Measurements from ENCODE around the gene DYNLT5. TPM values are rescaled to one million over a fixed set of nuclear protein-coding genes. Genes with fewer than 3 reads are reported as not detected.
A peak's percentile ranks its signal among the peaks of the same experiment; 100 is the strongest.
"Not testable (repeated sequence)": the region's sequence is repeated elsewhere in the genome, so short reads cannot be mapped to it uniquely, and the experiment has no call there.

DYNLT5 gene
- polyA plus RNA-seq, 1 donor: 3.2 TPM

DNA sequence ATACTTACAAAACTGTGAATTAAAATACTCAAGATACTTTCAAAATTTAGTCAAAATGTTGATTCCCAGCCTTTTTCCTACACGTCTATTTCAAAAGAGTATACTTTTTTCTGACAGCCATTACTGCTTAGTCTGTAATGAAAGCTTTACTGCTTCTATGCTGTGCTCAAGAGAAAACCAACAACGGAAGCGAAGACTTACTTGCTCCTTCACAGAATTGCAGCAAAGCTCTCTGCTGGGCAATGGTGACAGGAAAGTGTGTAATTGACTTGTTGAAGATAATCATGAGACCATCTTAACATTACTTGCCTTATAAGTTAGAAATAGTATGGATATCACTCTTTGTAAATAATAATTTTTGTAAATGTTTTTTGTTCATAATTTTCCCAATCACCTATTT lies 1.7 kb upstream of the DYNLT5 start:
- no peak for DNase-seq

DNA sequence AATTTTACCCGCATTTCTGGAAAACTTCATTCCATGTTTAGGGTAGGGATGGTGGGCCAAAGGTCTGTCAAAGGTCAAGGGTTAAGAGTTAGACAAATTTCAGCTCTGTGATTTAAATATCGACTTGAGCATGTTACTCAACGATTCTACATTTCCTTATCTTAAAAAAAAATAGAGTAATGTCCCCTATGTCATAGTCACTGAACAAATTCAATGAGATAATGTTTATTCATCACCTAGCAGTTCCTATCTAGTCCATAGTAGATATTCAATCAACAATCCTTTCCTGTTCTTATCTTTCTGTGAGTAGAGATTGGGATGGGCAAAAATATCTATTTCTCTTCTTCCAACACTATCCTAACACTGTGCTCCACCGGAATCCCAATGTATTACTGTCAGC lies 1.1 kb upstream of the DYNLT5 start:
- DNase-seq: no peak

DNA sequence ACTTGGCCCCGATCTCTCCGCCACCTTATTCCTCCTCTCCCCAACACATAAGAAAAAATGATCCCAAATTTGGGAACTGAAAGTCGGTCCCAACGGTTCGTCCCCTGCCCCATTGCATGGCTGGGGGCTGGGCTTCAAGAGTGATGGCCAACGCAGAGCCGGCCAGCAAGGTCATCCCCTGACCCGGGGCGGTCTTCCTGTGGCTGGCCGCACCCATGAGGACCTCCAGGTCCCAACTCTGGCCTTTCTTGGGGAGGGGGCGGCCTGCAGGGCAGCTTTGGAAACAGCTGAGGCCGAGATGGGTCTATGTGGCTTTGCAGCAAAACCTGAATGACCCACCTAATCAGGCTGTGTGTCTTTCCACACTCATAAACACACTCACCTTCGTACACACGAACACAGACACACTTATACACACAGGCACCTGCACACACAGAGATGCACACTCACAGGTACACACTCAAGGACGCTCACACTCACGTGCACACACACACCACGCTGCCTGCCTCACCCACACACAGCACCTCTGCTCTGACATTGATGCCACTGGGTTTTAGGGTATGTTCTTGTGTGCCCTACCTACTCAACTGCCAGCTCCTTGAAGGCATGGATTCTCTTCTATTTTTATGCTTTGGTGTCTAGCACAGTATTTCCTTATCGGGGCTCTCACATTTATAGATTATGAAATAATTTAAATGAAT lies 562 bp downstream of the DYNLT5 start:
- DNase-seq: no peak

DNA sequence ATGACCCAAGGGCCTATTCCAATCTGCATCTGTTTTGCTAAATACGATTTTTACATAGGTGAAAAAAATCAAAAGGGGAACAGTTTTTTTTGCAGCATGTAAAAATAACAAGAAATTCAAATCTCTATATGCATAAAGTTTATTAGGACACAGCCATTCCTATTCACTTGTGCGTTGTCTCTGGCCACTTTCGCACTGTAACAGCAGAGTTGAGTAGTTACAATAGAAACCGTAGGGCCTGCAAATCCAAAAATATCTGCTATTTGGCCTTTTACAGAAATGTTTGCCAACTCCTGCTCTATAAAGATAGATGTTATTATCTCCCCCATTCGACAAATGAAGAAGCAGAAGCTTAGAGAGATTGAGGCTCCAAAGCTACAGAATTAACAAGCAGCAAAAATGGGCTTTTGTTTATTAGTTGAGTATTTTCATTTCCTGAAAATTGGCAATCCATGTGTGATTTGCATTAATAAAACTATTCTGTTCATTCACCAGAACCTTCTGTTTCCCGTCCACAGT lies 5.5 kb downstream of the DYNLT5 start:
- no peak for DNase-seq

DNA sequence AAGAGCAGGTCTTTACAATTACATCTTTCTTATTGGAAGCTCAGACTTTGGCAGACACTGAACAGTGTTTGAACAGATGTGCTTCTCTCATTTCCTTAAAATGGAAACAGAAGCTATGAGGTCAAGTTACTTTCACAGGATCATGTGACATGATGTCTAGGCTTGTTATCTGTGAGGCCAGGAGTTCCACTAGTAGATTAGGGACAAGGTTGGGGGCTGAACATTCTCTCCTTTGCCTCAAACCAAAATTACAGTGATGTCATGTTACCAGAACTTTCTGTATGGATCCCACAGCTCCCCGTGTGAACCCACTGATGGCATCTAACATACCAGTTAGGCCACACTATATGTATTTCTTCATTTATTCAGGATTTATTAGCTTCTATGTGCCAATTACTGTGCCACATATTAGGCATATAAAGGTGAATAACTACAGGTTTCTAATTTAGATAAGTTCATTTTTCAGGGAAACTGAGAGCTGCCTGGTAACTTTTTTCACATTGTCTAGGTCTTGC lies 6.0 kb downstream of the DYNLT5 start:
- no peak for DNase-seq

DNA sequence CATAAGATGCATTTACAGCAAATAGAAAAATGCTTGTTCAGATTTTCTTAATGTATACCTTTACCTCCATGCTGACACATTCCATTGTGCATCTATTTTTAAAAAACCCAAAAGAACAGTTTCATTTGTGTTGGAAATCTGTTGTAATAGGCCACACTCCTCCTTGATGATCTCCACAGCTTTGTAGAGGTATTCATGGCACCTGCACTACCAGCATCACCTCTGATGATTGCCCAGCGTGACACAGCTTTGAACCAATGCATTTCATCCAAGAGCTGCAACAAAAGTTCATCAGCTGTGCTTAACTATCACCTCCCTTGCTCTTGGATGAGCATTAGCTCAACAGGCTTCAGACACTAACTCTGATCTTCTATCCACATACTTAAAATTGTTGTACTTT lies 8.2 kb downstream of the DYNLT5 start:
- DNase-seq: no peak

DNA sequence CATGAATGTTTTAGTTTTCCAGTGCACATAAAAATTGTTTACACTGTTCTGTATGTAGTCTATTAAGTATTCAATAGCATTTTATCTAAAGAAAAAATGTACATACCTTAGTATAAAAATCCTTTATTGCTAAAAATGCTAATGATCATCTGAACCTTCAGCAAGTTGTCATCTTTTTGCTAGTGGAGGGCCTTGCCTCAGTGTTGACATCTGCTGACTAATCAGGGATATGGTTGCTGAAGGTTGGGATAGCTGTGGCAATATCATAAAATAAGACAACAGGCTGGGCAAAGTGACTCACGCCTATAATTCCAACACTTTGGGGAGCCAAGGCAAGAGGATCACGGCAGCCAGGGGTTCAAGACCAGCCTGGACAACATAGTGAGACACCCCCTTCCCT lies 9.0 kb downstream of the DYNLT5 start:
- DNase-seq: no peak

DNA sequence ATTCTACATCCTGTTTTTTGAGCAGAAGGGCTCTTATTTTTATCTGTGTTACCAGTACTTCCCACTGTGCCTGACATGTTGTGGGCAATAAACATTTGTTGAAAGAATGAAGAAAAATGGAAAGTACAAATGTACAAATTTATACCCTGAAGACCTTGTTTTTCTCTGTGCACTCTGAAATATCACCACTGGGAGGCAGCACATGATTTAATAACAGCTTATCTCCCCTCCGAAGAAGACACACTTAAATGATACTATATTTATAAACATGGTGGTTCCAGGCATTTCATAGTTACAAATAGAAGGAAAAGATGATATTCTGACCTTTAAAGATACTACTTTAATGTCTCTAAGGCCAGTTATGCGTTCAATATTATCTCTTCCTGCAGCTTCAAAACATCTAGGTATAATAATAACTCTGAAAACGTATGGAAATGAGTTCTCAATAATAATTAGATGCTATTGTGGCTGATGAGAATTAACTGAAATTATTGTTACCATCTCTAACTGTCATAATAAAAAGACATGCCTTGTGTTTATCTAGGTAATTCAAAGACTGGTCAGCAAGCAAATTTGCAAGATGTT lies 12.8 kb downstream of the DYNLT5 start:
- DNase-seq: no peak

DNA sequence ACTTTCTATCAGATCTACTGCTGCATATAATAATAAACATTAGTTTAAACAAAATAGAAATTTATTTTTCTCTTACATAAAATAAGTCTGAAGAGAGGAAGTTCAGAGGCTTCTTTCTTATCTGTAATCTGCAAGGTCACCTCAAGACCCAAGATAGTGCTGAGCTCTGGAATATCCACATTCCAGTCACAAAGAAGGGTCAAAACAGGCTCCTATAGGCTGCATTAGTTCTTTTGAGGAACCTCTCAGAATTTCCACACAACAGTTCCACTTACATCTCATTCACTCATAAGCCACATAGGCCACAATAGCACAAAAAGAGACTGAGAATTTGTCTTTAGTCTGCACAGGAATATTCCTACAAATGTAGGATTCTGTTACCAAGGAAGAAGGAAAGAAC lies 15.4 kb downstream of the DYNLT5 start:
- no peak for DNase-seq

DNA sequence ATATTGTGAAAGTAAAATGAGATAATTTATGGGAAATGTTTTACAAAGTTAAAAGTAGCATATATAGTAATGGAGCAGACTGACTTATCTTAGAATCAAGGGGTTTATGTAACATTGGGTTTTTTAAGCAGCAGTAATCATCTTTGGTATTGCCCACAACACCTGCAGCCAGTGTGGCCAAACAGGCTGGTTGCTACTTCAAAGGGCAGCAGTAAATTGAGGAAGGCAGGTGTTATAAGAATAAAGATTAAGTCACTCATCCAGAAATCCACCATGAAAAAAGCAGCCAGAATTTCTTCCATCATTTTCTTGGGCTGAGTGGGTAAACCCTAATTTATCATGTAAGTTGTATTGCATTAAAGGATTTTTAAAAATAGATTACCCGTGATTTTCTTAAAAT lies 16.7 kb downstream of the DYNLT5 start:
- no peak for DNase-seq

DNA sequence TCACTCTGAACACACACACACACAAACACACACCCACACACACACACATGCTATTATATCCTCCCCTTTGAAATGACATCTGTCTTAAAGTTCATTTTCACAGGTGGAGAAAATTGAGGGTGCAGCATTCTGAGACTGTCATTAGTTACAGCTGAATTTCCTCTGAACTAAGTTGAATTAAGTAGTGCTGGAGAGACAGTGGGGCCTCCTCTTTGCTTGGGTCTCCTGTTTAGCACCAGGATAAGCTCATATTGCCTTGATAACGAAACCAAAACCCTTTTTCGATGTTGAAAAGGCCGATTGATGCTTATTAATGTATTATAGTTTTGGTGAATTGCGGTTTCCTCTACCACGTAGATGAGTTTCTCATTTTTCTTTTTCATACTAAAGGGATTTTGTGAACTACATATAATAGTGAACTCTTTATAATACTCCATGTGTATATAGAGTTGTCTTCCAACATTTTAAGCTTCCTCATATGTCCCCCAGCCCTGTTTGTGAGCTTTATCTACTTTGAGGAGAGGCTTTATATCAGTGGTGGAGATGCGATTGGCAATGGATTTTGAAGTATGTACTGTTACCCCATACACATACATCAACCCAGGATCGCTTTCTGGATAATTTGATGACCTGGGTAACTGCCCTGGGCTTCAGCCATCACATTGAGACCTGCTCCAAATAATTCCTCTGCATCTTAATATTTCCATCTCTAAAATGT lies 17.4 kb downstream of the DYNLT5 start:
- DNase-seq: no peak

DNA sequence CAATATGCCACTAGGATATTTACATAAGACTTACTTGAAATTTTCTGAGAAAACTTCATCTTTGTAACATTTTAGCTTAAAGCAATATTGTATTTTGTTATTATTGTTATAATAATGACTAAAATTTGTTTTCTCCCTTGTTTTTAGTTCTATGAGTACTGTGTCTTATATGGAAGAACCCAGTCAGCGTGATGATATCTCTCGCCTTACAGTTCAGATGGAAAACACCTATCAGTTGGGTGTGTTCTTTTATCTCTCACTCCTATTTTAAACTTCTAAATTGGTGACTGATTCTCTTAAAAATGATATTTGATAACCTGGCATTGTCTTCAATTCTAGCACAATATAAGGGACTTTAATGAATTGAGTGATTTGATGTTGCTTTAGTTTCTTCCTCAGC lies 18.0 kb downstream of the DYNLT5 start:
- no peak for DNase-seq

DNA sequence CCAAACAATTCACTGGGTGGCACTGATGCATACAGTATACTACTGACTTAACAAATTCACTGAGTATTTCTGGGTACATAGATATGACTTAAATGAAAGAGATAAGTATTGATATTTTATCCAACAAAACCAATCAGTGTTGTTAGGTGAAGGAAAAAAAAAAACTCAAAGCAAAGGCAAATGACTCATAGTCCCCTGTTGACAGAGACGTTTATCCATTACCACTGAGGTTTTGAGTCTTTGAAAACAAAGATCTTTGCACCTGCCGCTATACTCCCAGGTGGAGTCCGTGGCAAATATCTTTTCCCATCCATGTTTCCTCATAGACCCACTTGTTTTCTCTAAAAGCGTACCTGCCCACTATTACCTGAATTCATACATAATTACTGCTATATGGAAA lies 18.4 kb downstream of the DYNLT5 start:
- DNase-seq: no peak

DNA sequence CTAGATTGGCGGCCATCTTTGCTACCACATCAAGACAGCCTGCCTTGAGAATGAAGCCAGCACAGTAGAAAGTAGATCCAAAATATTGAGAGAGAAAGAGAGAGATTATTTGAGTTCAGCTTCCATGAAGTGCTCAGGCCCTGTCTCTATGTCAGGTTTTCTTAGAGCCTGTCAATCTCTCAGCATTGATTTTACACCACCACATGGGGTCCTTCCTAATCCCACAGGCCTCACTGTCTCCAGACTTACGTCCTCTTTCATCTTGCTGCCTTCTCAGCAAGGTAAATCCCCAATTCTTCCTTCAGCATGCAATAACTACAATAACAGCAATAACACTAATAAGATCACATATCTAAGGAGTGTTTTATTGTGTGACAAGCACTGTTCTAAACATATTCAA lies 21.0 kb downstream of the DYNLT5 start:
- DNase-seq: no peak

DNA sequence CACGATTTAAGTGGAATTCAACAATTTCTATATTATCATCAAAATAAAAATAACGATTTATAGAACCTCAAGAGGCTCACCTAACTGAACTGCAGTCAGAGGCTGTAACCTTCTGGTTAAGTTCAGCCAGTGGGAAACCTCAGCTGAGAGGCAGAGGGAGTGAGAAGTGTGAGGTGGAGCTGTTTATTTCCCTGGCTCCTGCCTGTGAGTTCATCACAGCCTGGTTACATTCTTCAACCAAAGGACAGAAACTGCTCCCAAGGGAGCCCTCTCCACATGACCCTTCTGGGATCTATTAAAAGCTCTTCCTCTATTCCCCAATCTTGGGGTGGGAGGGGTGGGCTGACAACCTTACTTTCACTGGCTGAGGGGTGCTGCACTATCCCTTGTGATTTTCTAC lies 22.2 kb downstream of the DYNLT5 start:
- no peak for DNase-seq

DNA sequence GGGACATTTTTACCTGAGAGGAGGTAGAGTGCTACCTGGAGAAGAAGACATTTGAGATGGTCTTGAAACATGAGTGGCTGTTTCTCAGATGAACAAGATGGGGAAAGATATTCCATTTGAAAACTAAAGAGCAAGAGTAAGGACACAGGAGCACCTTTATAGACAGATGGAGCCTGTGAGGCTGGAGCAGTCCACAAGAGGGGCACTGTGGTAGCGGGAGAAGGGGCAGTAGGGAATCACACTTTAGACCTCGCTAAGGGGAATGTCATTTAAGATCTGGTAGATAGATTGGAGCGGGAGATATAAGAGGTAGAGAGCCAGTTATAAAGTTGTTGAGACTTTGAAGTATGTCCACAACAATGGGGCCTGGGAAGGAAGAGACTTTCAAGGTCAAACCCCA lies 23.4 kb downstream of the DYNLT5 start:
- no peak for DNase-seq

DNA sequence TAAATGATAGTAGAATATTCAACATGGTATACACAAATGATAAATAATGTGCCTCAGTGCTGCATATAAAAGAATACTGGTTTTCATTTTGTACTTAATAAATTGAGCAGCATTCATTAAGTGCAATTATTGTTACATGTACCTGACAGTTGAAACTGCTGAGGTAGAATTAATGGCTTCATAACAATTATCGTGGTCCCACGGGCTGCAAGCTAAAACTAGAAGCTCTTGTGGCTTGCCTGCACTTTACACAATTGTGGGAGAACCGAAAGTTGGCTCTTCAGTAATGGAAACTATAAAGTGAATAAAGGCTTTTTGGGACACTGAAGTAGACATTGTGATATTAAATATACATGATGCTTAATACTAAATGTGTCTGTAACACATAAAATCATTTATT lies 25.6 kb downstream of the DYNLT5 start:
- no peak for DNase-seq

DNA sequence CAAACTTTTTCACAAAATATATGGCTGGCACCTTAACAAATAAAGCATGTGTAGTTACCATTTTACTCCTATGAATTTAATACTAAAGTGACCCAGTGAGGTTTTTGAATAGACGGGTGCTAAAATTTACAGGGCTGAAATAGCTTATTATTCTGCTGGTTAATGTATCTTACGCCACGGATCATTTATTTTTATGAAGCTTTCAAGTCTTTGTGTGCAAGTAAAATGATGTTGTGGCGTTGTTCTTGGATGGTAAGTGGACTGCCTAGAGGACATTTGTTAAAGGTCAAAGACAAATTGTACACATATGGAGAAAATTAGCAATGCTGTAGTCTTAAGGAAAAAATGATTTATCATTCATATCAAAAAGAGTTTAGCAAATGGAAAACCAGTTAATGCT lies 26.0 kb downstream of the DYNLT5 start:
- peak; percentile 17 for DNase-seq

DNA sequence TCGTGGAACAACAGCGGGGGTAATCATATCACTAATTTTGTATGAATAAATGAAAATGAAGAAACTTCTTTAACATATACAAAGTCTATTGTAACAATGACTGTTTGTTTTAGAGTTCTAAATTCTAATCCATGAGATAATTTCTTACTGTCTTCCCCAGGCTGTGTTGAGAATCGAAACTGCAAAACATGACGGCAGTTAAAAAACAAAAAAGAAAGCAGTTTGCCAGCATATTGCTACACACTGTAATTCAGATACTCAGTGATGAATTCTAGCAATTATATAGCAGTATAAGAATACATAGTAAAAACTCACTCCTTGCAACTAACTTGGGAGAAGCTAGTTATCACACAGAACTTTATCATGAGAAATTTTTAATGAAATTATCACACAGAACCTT lies 26.7 kb downstream of the DYNLT5 start:
- no peak for DNase-seq

DNA sequence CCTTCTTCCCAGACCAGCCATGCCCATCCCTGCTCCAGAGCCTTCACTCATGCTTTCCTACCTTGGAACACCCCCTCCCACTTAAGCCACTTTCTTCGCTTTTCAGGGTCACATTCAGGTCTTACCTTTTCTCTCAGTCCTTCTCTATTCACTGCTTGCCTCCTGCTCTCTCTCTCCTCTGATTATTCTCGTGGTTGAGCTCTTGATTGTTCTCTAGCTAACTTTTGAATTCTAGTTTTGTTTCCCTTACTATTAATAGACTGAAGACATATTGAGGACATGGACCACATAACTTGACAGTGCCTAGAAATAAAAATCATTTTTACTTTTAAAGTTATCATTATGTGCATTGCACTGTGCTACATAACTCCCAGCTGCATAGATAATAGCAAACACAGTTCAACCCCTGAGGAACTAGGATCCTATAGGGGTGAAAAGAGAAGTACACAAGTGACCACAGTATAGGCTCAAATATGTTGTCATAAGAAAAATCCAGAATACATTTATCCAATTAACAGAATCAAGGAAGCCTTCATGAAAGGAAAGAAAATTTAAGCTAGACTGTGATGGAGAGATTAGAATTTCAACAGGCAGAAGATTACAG lies 27.3 kb downstream of the DYNLT5 start:
- no peak for DNase-seq

DNA sequence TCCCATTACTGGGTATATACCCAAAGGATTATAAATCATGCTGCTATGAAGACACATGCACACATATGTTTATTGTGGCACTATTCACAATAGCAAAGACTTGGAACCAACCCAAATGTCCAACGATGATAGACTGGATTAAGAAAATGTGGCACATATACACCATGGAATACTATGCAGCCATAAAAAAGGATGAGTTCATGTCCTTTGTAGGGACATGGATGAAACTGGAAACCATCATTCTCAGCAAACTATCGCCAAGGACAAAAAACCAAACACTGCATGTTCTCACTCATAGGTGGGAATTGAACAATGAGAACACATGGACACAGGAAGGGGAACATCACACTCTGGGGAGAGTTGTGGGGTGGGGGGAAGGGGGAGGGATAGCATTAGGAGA lies 33.5 kb downstream of the DYNLT5 start:
- DNase-seq: not testable (repeated sequence)

DNA sequence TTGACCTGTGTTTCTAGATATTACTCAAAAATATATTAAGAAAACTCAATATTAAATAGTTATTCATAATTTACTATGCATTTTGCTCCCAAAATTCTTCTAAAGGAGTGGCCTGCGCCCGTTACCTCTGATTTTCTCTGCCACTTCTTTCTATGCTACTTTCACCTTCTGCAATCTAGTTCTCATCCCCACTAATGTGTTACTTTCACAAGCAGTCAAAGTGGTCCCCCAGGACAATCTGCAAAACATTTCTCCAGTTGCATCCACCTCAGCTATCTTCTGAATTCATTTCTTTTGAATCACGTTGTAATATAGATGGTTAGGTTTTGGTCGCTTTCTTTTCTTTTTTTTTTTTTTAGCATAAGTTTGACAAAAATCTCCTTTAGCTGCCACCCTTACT lies 35.4 kb downstream of the DYNLT5 start:
- no peak for DNase-seq
